GM21423 (cell line): Measurements from ENCODE around the gene NUCKS1.

Experiments used
- ATAC-seq: cut with Tn5 transposase; IDR thresholded peaks from one replicate; pipeline ENCODE4 v1.9.1; 2021; ENCODE audit warnings: mild to moderate bottlenecking, moderate library complexity; ENCODE audit not compliant: unreplicated experiment

Gene NUCKS1

GRCh38 chr1:205750138-205751035, at the start of gene NUCKS1:
Gene NUCKS1, minus strand, starts transcription at chr1:205750182. Its CDS starts 209 bp downstream, at chr1:205749973.
- ATAC-seq: peak; percentile 80

GRCh38 chr1:205798577-205798976, 48.6 kb upstream of the NUCKS1 start:
- ATAC-seq: no peak

GRCh38 chr1:205797168-205797567, 47.2 kb upstream of the NUCKS1 start:
- ATAC-seq: no peak

- peak; percentile 49 for ATAC-seq
These were observed 44.2 kb upstream of the NUCKS1 start for GRCh38 chr1:205794011-205794730.

- no peak for ATAC-seq
These were observed 43.1 kb upstream of the NUCKS1 start for GRCh38 chr1:205792961-205793673.

DNA sequence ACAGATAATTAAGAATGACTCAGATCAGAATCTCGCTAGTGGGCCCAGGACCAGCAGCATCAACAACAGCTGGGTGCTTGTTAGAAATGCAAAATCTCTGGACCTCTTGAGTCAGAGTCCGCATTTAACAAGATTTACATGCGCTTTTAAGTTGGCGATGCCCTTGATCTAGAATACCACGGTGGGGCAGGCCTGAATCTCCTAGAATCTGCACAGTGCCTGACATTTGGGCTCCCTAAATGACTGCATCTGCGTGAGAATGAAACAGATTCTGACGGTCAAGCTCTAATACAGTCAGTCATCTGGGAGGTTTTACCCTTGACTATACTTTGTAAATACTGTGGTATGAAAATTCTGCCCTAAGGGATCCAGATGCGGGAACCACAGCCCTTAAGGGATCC, 42.5 kb upstream of the NUCKS1 start:
- ATAC-seq: no peak

DNA sequence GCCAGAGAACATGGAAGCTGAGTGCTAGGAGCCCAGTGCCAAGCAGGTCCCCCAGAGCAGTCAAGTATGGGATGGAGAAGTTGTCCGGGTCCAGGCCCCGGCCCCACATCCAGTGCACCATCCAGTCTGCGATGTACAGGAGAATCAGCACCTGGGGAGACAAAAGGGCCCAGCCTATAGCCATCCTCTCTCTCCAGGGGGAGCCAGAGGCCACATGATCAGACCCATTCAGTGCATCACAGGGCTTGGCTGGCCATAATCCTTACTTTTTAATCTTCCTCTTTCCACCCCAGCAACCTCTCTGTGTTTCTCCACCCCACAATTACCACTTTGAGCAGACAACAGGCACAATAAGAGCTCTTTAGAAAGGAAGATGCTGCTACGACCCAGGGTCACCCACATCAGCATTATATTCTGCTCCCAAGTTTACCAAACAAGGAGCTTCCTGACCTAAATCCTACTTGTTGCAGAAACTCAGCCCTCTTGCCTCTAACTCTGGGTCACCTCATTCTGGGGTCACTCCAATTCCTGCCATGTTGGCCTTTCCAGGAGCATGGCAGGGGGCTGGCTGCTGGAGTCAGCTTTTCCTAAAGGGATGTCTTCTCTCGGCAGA, 41.7 kb upstream of the NUCKS1 start:
- peak; percentile 54 for ATAC-seq

GRCh38 chr1:205787287-205787916, 37.4 kb upstream of the NUCKS1 start:
- ATAC-seq: no peak

- ATAC-seq: no peak
These were observed 36.6 kb upstream of the NUCKS1 start for GRCh38 chr1:205786601-205787000.

DNA sequence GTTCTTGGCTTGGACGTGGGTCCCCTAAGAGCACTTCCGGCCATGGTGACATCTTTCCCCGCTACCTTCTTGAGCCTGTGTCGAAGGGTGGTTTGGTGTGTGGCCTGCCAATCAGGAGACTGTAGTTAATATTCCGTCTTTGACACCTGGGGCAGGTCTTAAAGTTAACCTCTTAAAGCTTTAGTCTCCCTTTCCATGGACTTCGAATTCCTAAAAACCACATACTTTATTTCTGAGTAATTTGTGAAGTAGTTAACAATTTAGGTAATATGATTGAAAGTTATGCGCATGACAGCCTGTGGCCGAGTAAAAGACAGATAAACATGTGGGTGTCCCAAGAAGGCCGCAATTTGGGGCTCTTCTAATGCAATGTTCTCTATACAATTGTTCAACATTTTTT, 35.5 kb upstream of the NUCKS1 start:
- ATAC-seq: no peak

- no peak for ATAC-seq
These were observed 33.9 kb upstream of the NUCKS1 start for GRCh38 chr1:205783904-205784303.

DNA sequence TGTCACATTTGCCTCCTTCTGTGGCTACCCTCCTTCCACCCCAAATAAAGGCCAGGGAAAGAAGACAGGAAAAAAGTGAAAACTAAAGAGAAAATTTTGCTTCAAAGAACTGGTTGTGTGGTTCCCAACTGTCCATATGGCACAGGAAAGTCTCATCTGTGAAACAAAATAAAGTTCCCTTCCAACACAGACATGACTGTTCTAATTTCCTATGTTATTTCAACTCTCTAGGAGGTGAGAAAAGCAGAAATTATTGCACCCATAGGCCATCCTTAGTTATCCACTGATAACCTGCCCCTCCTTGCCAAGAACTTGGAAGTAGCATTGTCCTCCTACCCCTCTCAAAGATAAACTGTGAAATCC, 33.4 kb upstream of the NUCKS1 start:
- ATAC-seq: no peak

- no peak for ATAC-seq
These were observed 32.8 kb upstream of the NUCKS1 start for GRCh38 chr1:205782627-205783432.

GRCh38 chr1:205780335-205780734, 30.4 kb upstream of the NUCKS1 start:
- ATAC-seq: no peak

- no peak for ATAC-seq
These were observed 28.0 kb upstream of the NUCKS1 start for GRCh38 chr1:205777994-205778393.

DNA sequence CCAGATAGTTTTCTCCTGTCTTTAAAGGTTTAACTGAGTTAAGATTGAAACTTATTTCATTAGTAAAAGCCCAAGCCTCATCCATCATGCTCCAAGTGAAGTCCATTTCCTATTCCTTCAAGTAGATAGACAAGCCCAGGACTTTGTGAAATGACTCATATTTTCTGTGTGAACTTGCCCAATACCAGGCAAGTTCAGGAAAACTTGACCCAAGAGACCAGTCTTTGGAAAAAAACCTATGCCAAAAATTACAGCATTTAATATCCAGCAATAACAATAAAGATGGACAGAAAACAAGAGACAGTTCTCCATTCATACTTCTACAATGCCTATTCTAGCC, 25.7 kb upstream of the NUCKS1 start:
- no peak for ATAC-seq

- ATAC-seq: peak; percentile 75
These were observed 25.2 kb upstream of the NUCKS1 start, which contains the start of gene RAB29 for GRCh38 chr1:205775015-205775716. Gene RAB29, minus strand, starts transcription at chr1:205775482. Its CDS starts 526 bp downstream, at chr1:205774956.

DNA sequence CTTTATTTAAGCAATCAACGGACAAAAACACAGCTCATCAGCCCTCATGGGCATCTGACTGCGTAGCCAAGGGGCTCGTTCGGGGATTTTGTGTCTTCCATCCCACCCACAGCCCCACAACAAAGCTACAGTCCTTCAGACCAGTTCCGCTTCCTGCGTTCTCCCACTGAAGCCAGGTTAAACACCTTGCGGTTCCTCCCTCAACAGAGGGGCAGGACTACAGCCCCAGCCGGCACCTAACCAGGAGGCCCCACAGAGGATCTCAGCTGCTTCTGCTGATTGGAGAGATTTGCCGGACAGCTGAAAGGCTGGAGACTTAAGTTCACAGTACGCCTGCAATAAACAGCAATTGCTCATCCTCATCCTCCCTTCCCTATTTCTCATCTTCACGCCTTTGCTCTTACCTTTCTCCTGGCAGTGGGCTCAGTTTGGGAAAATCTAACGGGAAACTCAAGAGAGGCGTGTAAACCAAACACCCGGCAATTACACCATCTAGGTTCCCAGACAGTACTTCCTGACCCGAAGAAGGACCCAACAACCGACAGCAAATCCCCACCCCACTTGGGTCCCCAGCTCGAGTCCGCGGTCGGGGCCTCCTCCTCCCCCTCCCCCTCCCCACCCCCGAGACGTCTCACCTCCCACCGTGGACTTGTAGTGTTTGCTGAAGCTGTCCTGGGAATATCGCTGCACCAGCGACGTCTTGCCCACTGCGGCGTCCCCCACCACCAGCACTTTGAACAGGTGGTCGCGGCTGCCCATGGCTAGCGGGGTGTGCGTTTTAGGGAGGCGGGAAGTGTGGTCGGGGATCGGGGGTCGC, 24.4 kb upstream of the NUCKS1 start:
- no peak for ATAC-seq
